ENCODE data around the gene ENOX1.

GRCh38 chr13:43558326-43558725 is 228.4 kb downstream of the ENOX1 start:
- TF ChIP-seq CTCF (IDR thresholded peaks at IDR 0.05; ENCODE audit: borderline replicate concordance, extremely low read depth, low read length, poor library complexity, severe bottlenecking), result no peak
- no peak for TF ChIP-seq EZH2 (IDR thresholded peaks at IDR 0.05; ENCODE audit: borderline replicate concordance, low read depth, low read length, severe bottlenecking)
